Measurements from ENCODE around the gene PGGHG.

DNA sequence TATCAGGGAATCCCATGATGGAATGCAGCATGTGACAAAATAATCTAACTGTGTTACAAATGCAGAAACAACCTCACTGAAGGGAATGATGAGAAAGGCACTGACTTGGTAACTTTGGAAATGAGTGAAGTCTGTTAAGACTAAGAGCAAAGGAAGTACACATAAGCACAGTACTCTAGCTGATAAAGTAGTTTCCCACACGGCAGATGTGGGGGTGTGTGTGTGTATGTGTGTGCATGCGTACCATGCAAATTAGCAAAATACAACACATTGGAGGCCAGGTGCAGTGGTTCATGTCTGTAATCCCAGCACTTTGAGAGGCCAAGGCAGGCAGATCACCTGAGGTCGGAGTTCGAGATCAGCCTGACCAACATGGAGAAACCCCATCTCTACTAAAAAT is 27.3 kb upstream of the PGGHG start:
- TF ChIP-seq EZH2phosphoT487 (IDR thresholded peaks at IDR 0.05; ENCODE audit: borderline replicate concordance), result no peak
- TF ChIP-seq, protein P1, sequence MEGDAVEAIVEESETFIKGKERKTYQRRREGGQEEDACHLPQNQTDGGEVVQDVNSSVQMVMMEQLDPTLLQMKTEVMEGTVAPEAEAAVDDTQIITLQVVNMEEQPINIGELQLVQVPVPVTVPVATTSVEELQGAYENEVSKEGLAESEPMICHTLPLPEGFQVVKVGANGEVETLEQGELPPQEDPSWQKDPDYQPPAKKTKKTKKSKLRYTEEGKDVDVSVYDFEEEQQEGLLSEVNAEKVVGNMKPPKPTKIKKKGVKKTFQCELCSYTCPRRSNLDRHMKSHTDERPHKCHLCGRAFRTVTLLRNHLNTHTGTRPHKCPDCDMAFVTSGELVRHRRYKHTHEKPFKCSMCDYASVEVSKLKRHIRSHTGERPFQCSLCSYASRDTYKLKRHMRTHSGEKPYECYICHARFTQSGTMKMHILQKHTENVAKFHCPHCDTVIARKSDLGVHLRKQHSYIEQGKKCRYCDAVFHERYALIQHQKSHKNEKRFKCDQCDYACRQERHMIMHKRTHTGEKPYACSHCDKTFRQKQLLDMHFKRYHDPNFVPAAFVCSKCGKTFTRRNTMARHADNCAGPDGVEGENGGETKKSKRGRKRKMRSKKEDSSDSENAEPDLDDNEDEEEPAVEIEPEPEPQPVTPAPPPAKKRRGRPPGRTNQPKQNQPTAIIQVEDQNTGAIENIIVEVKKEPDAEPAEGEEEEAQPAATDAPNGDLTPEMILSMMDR (conservative IDR thresholded peaks at IDR 0.05; ENCODE audit: low read length), result no peak
